Measurements from ENCODE around the gene C1orf21. TPM values are rescaled to one million over a fixed set of nuclear protein-coding genes. Genes with fewer than 3 reads are reported as not detected.

The C1orf21 gene
- total RNA-seq, 4 donors from 2014 or later: 24.0 to 43.0 (median 40.3) TPM

- DNase-seq (ENCODE audit: low spot score) (no peak), ATAC-seq (ENCODE audit: low FRiP score) (no peak)
- TF ChIP-seq, protein P1, sequence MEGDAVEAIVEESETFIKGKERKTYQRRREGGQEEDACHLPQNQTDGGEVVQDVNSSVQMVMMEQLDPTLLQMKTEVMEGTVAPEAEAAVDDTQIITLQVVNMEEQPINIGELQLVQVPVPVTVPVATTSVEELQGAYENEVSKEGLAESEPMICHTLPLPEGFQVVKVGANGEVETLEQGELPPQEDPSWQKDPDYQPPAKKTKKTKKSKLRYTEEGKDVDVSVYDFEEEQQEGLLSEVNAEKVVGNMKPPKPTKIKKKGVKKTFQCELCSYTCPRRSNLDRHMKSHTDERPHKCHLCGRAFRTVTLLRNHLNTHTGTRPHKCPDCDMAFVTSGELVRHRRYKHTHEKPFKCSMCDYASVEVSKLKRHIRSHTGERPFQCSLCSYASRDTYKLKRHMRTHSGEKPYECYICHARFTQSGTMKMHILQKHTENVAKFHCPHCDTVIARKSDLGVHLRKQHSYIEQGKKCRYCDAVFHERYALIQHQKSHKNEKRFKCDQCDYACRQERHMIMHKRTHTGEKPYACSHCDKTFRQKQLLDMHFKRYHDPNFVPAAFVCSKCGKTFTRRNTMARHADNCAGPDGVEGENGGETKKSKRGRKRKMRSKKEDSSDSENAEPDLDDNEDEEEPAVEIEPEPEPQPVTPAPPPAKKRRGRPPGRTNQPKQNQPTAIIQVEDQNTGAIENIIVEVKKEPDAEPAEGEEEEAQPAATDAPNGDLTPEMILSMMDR (IDR thresholded peaks at IDR 0.05): no peak
Measured at GRCh38 chr1:184517130-184517529, 130.3 kb downstream of the C1orf21 start.

DNA sequence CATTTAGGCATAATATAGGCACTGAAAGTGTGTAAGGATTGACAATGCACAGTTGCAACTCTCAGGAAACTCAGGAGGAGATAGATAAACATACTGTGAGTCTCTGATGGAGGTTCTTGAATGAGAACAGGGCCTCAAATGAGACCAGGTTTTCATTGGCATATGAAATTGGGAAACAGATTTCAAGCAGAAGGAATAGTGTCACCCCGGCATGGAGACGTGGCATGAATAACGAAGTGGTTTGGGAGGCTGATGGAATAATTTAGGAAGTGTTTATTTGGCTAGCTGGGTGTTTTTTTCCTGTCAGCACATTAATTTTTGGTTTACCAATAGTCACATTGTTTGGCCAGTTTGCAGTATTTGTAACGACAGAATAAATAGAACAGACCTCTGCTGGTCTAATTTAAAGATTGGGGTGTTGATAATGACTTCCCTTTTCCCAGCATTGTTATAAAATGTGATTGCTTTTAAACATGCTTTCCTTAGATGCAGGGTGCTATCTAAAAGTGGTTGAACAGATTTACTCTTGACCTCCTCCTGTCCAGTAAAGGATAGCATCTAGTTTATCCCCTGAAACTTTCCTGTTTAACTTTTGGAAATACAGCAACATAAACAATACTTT is 132.0 kb downstream of the C1orf21 start:
- DNase-seq (ENCODE audit: low spot score): no peak
- no peak for ATAC-seq (ENCODE audit: low FRiP score)
- TF ChIP-seq, protein P1 (IDR thresholded peaks at IDR 0.05): no peak

DNA sequence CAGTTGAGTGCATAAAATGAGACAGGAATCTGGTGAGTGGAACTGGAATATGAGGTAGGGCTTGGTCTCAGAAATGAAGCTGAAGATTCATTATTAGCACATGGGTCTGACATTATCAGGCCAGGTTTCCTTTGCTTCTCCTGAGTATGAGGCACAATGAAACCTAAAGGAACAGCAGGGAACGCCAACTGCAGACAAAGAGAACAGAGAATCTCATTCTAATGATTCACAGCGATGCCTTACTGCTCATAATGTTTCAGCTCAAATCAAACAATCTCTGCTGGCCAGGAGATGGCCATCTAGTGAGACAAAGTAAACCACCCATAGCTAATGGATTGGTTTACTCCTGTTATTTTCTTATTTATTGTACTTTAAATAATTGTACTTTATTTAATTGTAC is 133.5 kb downstream of the C1orf21 start:
- DNase-seq (ENCODE audit: low spot score) (no peak), ATAC-seq (ENCODE audit: low FRiP score) (no peak)
- TF ChIP-seq, protein P1 (IDR thresholded peaks at IDR 0.05): no peak

DNA sequence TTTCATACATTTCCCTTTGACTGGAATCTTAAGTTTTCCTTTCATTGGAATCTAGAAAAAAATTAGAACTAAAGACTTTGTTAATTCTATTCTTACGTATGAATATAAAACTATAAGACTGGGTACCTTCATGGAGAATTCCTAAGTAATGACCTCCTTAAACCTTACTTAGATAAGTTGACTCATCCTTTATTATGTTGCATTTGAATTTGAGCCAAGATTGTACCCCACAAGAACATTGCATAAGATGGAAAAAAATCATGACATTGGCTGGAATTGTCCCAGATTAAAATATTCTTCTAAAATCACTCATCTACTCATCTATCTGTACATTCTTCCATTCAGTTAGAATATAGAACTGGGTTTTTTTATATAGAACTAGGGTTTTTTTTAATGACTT is 137.4 kb downstream of the C1orf21 start:
- TF ChIP-seq, protein P1 (IDR thresholded peaks at IDR 0.05): no peak
- no peak for ATAC-seq (ENCODE audit: low FRiP score)
- no peak for DNase-seq (ENCODE audit: low spot score)

- TF ChIP-seq, protein P1 (IDR thresholded peaks at IDR 0.05): no peak
- ATAC-seq (ENCODE audit: low FRiP score) (no peak), DNase-seq (ENCODE audit: low spot score) (no peak)
Measured at GRCh38 chr1:184527402-184527801, 140.6 kb downstream of the C1orf21 start.

- no peak for ATAC-seq (ENCODE audit: low FRiP score)
- TF ChIP-seq, protein P1 (IDR thresholded peaks at IDR 0.05): no peak
- no peak for DNase-seq (ENCODE audit: low spot score)
Measured at GRCh38 chr1:184530226-184530625, 143.4 kb downstream of the C1orf21 start.

GRCh38 chr1:184531296-184531695 is 144.5 kb downstream of the C1orf21 start:
- no peak for ATAC-seq (ENCODE audit: low FRiP score)
- no peak for DNase-seq (ENCODE audit: low spot score)
- TF ChIP-seq, protein P1 (IDR thresholded peaks at IDR 0.05): no peak

Measured in omental fat pad (tissue), 4 donors.